GM19240 (cell line): ENCODE data around the gene CEMIP.

Source experiments
- DNase-seq: peaks from one replicate; pipeline ENCODE4 v3.0.0; 2011; ENCODE audit warnings: low spot score; ENCODE audit not compliant: insufficient read length

The CEMIP gene

GRCh38 chr15:80923668-80924067, 144.5 kb downstream of the CEMIP start:
- no peak for DNase-seq

DNA sequence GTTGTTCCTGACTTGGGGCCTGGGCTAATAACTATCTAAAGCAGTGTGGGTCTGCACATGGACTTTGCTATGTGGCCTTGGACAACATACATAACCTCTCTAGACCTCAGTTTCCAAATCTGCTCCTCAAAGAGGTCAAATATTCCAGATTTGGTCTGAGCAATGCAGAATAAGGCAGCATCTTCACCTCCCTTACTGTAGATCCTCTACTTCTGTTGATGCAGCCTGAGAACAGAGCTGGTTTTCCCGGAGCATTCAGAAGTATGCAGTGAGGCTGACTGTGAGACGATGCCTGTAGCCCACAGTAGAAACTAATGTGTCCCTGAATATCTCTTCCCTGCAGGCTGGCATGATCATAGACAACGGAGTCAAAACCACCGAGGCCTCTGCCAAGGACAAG, 145.1 kb downstream of the CEMIP start:
- DNase-seq: no peak

DNA sequence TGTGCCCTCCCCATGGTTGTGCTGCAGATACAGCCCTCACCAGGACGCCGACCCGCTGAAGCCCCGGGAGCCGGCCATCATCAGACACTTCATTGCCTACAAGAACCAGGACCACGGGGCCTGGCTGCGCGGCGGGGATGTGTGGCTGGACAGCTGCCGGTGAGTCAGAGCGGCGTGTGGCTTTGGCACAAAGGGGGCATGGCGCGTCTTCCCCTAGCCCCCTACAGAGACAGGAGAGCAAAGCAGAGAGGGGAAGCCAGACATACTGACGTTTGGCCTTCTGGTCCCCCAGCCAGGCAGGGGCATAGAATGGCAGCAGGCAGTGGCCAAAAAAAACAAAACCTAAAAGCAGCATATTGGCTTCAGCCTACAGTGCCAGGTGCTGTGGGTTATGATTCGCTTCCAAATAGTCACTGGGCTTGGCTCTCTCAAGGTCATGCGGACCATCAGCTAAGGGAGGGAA, 146.5 kb downstream of the CEMIP start:
- DNase-seq: no peak

DNA sequence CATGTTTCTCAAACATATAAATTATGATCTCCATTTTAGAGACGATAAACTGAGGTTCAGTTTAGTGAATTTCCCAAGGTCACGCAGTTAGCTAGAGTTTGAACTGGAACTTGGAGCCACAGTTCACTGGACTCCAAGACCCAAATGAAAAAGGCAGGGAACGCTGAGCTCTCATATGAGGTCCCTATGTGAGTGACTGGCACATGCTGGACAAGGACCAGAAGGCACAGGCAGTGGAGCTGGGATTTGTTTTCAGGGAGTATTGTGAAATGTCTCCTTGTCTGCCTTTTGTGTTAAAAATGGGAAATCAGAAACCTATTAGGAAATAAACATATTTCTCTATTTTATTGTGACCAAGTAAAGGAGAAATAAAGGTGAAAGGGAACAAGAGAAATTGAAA, 147.0 kb downstream of the CEMIP start:
- DNase-seq: no peak

GRCh38 chr15:80929225-80929624, 150.1 kb downstream of the CEMIP start:
- DNase-seq: no peak

GRCh38 chr15:80929689-80930088, 150.5 kb downstream of the CEMIP start:
- DNase-seq: no peak

DNA sequence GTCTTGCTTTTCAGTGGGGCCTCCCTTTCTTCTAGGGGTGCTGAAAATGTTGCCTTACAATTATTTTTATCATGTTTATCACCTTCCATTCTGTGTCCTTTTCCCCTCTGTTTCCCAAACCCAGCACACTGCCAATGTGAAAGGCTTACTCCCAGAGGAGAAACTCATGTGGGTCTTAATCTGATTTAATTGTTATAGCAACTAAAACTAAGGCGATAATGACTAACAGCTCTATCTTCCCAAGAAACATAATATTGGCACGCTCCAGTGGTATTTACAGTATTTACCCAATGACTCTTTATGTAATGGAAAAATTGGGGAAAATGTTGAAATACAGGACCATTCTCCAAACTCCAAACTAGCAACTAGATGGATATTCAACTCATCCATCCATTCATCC, 152.0 kb downstream of the CEMIP start:
- DNase-seq: no peak

DNA sequence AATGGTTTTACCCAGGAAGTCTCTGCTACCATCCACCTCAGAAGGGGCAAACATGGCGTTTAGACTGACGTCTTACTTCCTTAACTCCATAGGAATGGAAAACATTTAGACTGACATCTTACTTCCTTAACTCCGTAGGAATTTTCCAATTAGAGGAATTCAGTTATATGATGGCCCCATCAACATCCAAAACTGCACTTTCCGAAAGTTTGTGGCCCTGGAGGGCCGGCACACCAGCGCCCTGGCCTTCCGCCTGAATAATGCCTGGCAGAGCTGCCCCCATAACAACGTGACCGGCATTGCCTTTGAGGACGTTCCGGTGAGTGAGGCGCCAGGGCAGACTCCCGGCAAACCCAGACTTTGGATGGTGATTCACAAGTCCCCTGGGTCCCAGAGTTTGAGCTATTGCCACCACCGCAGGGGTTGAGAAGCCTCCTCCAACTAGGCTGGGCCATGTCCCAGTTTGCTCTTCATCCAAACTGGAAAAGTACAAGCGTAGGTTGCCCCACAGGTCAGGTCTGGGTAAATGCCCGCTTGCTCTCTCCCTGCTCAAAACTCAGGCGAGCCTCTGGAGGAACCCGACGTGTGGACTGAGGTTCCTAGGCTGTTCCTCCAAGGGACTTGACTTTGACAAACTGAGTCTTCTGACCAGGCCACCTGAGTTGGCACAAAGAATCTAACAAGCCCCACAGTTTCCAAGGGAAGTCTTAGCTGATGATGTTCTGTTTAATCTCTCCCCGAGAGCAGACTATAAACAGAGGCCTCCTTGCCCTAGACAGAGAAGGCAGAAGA, 152.7 kb downstream of the CEMIP start:
- no peak for DNase-seq

DNA sequence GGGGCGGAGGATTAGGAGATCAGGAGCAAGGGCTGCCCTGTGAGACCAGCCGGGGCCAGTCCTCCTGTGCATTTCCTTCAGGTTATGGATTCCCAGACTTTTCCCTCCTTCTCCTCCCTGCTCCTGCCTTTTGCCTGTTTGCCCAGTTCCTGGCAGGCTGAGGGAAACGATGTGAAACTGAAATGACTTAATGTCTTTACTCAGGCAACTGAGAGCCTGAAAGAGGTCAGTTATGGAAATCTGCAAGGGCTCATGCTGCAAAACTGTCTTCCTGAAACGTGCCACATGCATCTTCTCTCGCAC, 153.3 kb downstream of the CEMIP start:
- DNase-seq: no peak

- no peak for DNase-seq
Observed at GRCh38 chr15:80932989-80933388, 153.8 kb downstream of the CEMIP start.

GRCh38 chr15:80934761-80935221, 155.6 kb downstream of the CEMIP start:
- no peak for DNase-seq

DNA sequence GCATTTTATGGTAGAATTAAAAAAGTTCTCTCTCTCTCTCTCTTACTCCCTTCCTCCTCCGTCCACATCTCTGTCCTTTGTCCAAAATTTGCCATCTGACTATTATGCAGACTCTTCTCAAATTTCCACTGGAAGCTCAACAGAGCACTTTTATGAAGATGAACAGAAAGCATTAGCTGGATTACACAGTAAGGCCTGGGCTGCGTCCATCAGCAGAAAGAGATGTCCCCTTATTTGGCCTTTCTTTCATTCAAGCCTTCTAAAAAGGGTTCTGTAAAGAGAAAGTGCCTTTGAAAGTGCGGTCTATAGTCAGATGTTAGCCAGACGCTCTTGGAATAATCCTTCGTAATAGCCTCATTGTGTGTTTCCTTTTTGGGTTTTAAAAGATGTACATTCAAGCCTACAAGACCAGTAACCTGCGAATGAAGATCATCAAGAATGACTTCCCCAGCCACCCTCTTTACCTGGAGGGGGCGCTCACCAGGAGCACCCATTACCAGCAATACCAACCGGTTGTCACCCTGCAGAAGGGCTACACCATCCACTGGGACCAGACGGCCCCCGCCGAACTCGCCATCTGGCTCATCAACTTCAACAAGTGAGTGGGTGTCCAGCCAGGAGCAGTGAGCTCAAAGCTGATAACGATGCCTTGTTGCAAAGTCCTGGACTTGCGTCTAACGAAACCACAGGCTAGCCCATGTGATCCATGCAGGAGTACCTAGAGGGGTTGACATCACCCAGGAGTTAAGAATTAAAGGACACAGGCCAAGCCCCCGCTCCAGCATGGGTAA, 157.3 kb downstream of the CEMIP start:
- no peak for DNase-seq

- DNase-seq: no peak
Observed at GRCh38 chr15:80937718-80938117, 158.5 kb downstream of the CEMIP start.

DNA sequence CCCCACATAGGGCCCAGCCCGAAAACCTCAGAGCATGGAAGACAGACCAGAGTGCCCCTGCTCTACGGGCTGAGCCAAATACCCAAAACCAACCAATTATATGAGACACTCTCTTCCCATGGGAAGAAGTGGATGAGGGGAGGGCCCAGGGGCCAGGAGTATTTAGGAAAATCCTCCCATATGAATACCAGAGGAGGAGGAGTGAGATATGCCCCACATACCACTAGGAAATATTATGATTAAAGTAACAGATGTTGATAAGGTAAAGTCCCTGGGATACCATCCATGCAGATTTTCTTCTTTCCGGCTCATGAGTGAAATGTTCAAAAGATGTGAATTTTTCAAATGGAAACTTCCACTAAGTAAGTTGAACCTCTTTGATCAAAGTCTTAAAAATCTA, 160.0 kb downstream of the CEMIP start:
- DNase-seq: no peak

GRCh38 chr15:80940331-80940730, 161.2 kb downstream of the CEMIP start:
- DNase-seq: no peak

DNA sequence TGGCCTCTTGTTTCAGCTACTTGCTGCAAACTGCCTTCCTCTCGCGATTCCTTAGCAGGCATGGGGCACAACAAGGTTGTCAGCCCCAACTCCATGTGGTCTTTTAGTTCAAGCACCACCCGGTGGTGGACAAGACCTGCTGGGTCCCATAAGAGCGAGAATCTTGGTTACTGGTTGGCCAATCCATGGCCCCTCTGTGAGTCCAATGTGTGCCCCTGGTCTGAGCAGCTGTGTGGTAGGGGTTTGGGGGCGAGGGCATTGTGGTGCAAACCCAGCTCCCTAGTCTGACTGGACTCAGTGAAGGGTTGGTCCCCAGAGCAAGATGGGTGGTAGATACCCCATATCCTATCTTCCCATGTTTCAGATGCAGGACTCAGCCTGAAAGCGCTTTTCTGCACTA, 161.7 kb downstream of the CEMIP start:
- DNase-seq: no peak

GRCh38 chr15:80942266-80942665, 163.1 kb downstream of the CEMIP start:
- DNase-seq: no peak

DNA sequence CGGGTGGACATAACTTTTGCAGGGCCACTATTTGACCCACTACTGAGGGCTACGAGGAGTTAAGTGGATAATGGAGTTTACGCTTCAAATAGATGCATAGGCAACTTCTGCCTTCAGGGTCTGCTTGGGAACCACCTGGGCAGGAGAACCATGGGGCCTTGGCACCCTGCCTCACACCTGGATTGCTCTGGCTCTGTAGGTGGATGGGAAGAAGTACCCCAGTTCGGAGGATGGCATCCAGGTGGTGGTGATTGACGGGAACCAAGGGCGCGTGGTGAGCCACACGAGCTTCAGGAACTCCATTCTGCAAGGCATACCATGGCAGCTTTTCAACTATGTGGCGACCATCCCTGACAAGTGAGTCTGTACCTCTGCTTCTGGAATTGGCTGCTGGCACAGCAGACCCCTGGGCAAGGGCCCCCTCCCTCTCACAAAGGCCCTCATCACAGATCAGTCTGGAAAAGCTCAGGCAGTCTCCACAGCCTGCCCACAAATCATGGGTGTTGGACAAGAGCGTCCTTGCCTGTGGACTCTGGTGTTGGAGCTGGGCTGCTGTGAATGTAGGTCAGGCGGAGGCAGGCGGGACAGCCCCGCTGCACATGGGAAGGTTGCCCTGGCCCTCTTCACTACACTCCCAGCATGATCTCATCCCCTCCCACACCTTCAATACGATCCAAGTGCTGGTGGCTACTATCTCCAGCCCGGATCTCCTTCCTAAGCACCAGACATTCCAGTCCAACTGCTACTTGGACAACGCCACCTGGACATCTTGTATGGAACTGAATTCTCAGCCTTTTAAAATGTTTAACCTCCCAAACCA, 163.8 kb downstream of the CEMIP start:
- DNase-seq: no peak

DNA sequence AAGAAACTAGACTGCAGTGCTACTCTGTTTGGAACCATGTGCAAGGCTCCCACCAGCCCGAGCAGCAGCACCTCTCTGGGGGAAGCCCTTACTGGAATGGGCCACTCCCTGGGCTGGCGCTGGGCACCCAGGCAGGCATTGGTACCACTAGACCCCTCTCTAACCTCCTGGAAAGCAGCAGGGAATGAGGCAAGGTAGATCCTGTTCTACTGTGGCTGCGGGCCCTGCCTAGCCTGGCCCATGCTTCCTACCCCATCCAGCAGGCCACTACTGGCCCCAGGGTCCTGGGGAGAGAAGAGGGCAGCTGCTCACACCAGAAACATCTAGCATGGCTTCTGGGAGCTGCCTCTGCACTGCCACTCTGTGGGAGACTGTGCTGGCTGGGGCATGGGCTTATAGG, 165.6 kb downstream of the CEMIP start:
- no peak for DNase-seq

- no peak for DNase-seq
Observed at GRCh38 chr15:80945605-80946004, 166.4 kb downstream of the CEMIP start.

GRCh38 chr15:80946576-80946975, 167.4 kb downstream of the CEMIP start:
- DNase-seq: no peak
